ENCODE results near the gene CD302.
A peak's percentile ranks its signal among the peaks of the same experiment; 100 is the strongest.
"Not testable (repeated sequence)": the region's sequence is repeated elsewhere in the genome, so short reads cannot be mapped to it uniquely, and the experiment has no call there.

CD302 gene

GRCh38 chr2:159744363-159744762 is 53.6 kb downstream of the CD302 start:
- DNase-seq = peak; percentile 77

GRCh38 chr2:159742846-159743245 is 55.2 kb downstream of the CD302 start:
- no peak for DNase-seq

GRCh38 chr2:159738509-159739390 is 59.3 kb downstream of the CD302 start:
- DNase-seq = peak; percentile 29

- no peak for DNase-seq
These were observed 60.1 kb downstream of the CD302 start for GRCh38 chr2:159737917-159738296.

- DNase-seq = peak; percentile 61
These were observed 60.6 kb downstream of the CD302 start for GRCh38 chr2:159737292-159737916.

GRCh38 chr2:159736048-159736447 is 62.0 kb downstream of the CD302 start:
- DNase-seq = peak; percentile 68

GRCh38 chr2:159735648-159736047 is 62.4 kb downstream of the CD302 start:
- no peak for DNase-seq

GRCh38 chr2:159728629-159729028 is 69.4 kb downstream of the CD302 start:
- no peak for DNase-seq

- no peak for DNase-seq
These were observed 72.3 kb downstream of the CD302 start for GRCh38 chr2:159725713-159726112.

- DNase-seq = not testable (repeated sequence)
These were observed 73.0 kb downstream of the CD302 start for GRCh38 chr2:159724795-159725572.

GRCh38 chr2:159722580-159722979 is 75.4 kb downstream of the CD302 start:
- no peak for DNase-seq

GRCh38 chr2:159720676-159721075 is 77.3 kb downstream of the CD302 start:
- DNase-seq = no peak

Measured in NCI-H226 (cell line).